Right lobe of liver (tissue), 6 donors: Measurements from ENCODE around the gene MS4A4A. TPM values are rescaled to one million over a fixed set of nuclear protein-coding genes. Genes with fewer than 3 reads are reported as not detected.
"Not testable (repeated sequence)": the region's sequence is repeated elsewhere in the genome, so short reads cannot be mapped to it uniquely, and the experiment has no call there.

ENCODE experiments used
- ATAC-seq, 4 donors: fragments of 200-7000 bp; cut with Tn5 transposase; one replicate each; pipeline ENCODE4 v1.9.1; 2020; ENCODE audit warnings: mild to moderate bottlenecking in 4 of 4, moderate library complexity in 4 of 4
- DNase-seq, 3 donors: peaks; one replicate each; pipeline ENCODE4 v3.0.0-alpha.2; 2020
- H3K27ac ChIP-seq, 3 donors: fragments of 200-600 bp; one replicate each; pipeline ENCODE4 v1.8.0; 2022
- H3K27me3 ChIP-seq, 2 donors: fragments of 200-600 bp; one replicate each; pipeline ENCODE4 v1.8.0; 2022
- H3K36me3 ChIP-seq, 4 donors: fragments of 200-600 bp; sonication (generic) in 1 of 4; one replicate each; pipeline versions ENCODE4 v1.5.1 to v1.8.0; 2017 to 2022; ENCODE audit warnings: control low read depth in 1 of 4
- H3K4me1 ChIP-seq, 4 donors: fragments of 200-600 bp; sonication (generic) in 1 of 4; one replicate each; pipeline versions ENCODE4 v1.5.1 to v1.8.0; 2017 to 2022; ENCODE audit warnings: control low read depth in 1 of 4
- H3K4me3 ChIP-seq, 3 donors: fragments of 200-600 bp; one replicate each; pipeline ENCODE4 v1.8.0; 2022
- H3K9me3 ChIP-seq, 4 donors: fragments of 200-600 bp; sonication (generic) in 1 of 4; one replicate each; pipeline versions ENCODE4 v1.5.1 to v1.8.0; 2017 to 2022; ENCODE audit warnings: control low read depth in 1 of 4
- CTCF ChIP-seq, 4 donors: fragments of 200-600 bp in 3 of 4; fragments of 450-650 bp in 1 of 4; IDR thresholded peaks; one replicate each; pipeline versions ENCODE4 v1.5.1 to v1.8.0; 2016 to 2022; ENCODE audit warnings: antibody characterized with exemption in 4 of 4, mild to moderate bottlenecking in 2 of 4
- POLR2A ChIP-seq: fragments of 450-650 bp; IDR thresholded peaks from one replicate; pipeline ENCODE4 v1.6.1; 2017; ENCODE audit warnings: antibody characterized with exemption, mild to moderate bottlenecking
- WGBS: methylation state at CpG from one replicate; pipeline ENCODE4 v1.1.6; 2018; ENCODE audit warnings: low coverage, low lambda C conversion rate; ENCODE audit not compliant: insufficient coverage; ENCODE audit errors: missing lambda C conversion rate; 5-methylcytosine and 5-hydroxymethylcytosine counted together
- intact Hi-C, 2 donors: fragments of 100-400 bp; cut with DNase I; formaldehyde crosslinking; loops; one replicate each; pipeline versions ENCODE4 v1.11.2 to v1.14.1; 2022
- total RNA-seq, 6 experiments: library from RNA; depleted of rRNA in 2 of 6; stranded (reverse); fragments of >200 nt in 2 of 6; fragmentation: NEBNext Ultra II Directional in 3 of 6; extraction: Animal tissue kit (Norgen Biotek cat#: 25700) in 3 of 6; gene quantifications; one replicate each; pipeline versions ENCODE4 v1.1.0 to v1.2.4, GENCODE V29; 2016 to 2023
- donor health status: DM: no; HTN: yes; CAD: no.
- donor health status: DM: no; HTN: no; CAD: no.
- donor health status: DM: no; HTN: no; CAD: no.
- donor health status: DM: no; HTN: yes; CAD: no.
- donor health status: DM: no; HTN: yes; CAD: no.

MS4A4A gene
- total RNA-seq, 6 experiments from 2014 or later: 5.2 to 13.0 (median 9.0) TPM

DNA sequence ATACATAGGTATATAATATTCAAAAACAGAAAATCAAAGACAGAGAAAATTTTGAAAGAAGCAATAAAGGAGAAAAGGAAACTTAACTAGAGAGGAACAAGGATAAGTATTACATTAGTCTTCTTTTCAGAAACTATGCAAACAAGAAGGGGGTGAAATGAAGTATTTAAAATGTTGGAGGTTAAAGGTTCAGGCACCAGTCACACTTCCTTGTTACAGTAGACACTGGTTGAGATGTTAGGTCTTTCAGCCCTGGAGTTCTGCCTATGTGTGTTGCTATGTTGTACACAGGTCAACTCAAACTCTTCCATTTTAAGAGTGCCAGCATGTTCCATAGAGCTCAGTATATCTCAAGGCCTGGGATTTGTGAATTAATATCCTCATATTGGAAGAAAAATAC lies 6.0 kb upstream of the MS4A4A start:
- no peaks in the 10 kb centered on the region for H3K4me1 ChIP-seq
- no peak overlapping the region for H3K4me3 ChIP-seq
- TF ChIP-seq CTCF (IDR thresholded peaks at IDR 0.05): no peak
- TF ChIP-seq POLR2A: no peak
- no peak overlapping the region for H3K27ac ChIP-seq
- ATAC-seq (peak in 2 of 4 donors; percentile 34 to 41), DNase-seq (no peak)
- H3K36me3 ChIP-seq: no peaks in the 10 kb centered on the region
- intact Hi-C loops: no loop called here
- H3K9me3 ChIP-seq: peaks cover 0 to 7% (median 0%) of the 10 kb centered on the region in 4 donors
- H3K27me3 ChIP-seq: no peaks in the 10 kb centered on the region

GRCh38 chr11:60281485-60281884 lies 1.0 kb downstream of the MS4A4A start:
- 14% methylated on average over 2 of the region's 2 CpGs for WGBS
- Histone ChIP-seq H3K4me1 (no peaks in the 10 kb centered on the region), H3K27me3 (no peaks in the 10 kb centered on the region), H3K27ac (peak overlapping the region in 2 of 3 donors; percentile 51 to 58), H3K9me3 (no peaks in the 10 kb centered on the region), H3K4me3 (peak overlapping the region in 1 of 3 donors; percentile 24), H3K36me3 (no peaks in the 10 kb centered on the region)
- intact Hi-C loops: no loop called here
- ATAC-seq (peak in 3 of 4 donors; percentile 34 to 48 (median 47)), DNase-seq (no peak)
- TF ChIP-seq CTCF (IDR thresholded peaks at IDR 0.05) (no peak), POLR2A (no peak)

DNA sequence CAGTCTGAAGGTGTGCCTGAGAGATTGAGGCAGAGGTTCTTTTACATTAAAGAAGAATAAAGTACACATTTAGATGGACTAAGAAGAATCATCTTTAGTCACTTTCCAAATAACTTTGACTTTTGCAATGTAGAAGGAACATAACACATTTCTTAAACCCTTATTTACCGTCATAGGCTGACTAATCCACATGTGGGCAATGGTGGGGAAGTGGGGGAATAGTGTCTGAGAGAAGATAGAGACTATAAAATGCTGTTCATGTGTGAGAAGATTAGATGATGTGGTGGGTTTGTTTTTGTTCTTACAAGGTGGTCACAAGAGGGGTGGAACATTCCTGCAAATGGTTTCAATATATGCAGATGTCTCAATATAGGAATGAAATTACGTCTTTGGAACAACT lies 1.8 kb downstream of the MS4A4A start:
- Histone ChIP-seq H3K9me3 (no peaks in the 10 kb centered on the region), H3K4me3 (no peak overlapping the region), H3K27me3 (no peaks in the 10 kb centered on the region), H3K27ac (peak overlapping the region in 2 of 3 donors; percentile 51 to 58), H3K4me1 (no peaks in the 10 kb centered on the region), H3K36me3 (no peaks in the 10 kb centered on the region)
- no peak for TF ChIP-seq POLR2A
- TF ChIP-seq CTCF (IDR thresholded peaks at IDR 0.05): no peak
- 37% methylated on average over 2 of the region's 2 CpGs for WGBS
- intact Hi-C loops: no loop called here
- ATAC-seq (peak in 2 of 4 donors; percentile 10 to 30), DNase-seq (no peak)

DNA sequence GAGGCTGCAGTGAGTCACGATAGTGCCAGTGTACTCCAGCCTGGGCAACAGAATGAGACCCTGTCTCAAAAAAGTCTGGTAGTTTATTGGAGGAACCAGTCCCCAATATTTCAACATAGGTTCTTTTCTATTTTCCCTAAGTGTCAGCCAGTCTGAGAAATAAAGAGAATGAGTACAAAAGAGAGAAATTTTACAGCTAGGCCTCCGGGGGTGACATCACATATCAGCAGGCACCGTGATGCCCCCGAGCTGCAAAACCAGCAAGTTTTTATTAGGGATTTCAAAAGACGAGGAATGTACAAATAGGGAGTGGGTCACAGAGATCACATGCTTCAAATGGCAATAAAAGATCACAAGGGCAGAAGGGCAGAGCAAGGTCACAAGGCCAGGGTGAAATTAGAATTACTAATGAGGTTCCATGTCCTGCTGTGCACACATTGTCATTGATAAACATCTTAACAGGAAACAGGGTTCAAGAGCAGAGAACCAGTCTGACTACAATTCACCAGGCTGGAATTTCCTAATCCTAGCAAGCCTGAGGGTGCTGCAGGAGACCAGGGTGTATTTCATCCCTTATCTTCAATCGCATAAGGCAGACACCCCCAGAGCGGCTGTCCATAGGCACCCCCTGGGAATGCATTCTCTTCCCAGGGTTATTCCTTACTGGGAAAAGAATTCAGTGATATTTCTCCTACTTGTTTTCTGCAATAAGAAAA lies 5.1 kb downstream of the MS4A4A start:
- H3K36me3 ChIP-seq, intact Hi-C loops, DNase-seq, ATAC-seq, H3K4me1 ChIP-seq, H3K9me3 ChIP-seq, H3K4me3 ChIP-seq, H3K27me3 ChIP-seq: not testable (repeated sequence)
- peak overlapping the region in 1 of 3 donors; percentile 7 for H3K27ac ChIP-seq
- WGBS: 55% methylated on average over 7 of the region's 7 CpGs

DNA sequence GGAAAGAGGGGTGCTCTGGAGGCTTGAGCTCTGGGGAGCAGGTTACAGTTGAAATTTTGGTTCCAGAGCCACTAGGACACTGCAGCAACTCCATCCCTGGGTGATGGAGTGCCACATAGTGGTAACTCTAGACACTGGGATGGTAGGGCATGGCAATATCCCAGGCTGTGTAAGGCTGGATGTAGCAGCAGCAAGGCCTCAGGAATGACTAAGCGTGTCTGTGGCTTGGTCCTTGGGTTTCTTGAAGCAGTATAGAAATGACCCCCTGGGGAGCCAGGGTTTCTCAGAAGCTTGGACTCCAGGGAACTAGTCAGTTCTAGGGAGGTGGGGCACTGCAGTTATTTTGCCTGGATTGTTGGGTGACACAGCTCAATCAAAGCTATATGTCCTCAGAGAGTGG lies 8.1 kb downstream of the MS4A4A start:
- no peak for TF ChIP-seq POLR2A
- TF ChIP-seq CTCF (IDR thresholded peaks at IDR 0.05): no peak
- Histone ChIP-seq H3K4me1 (no peaks in the 10 kb centered on the region), H3K36me3 (no peaks in the 10 kb centered on the region), H3K27me3 (no peaks in the 10 kb centered on the region), H3K4me3 (no peak overlapping the region), H3K9me3 (no peaks in the 10 kb centered on the region), H3K27ac (no peak overlapping the region)
- intact Hi-C loops: no loop called here
- no peak for DNase-seq
- WGBS: no CpG with 5 or more reads among the region's 1 CpG
- ATAC-seq: peak in 1 of 4 donors; percentile 33
